HCT116 (cell line): ENCODE data around the gene CDH23. TPM values are rescaled to one million over a fixed set of nuclear protein-coding genes. Genes with fewer than 3 reads are reported as not detected.

Experiments used
- ATAC-seq: fragments of 200-7000 bp; cut with Tn5 transposase; 2 replicates; pipeline ENCODE4 v1.9.1; 2020; ENCODE audit warnings: mild to moderate bottlenecking, moderate library complexity
- BruUV-seq: library from RNA; stranded (reverse); fragments of 400-500 nt; replicated peaks from 2 replicates; lab custom pipeline; 2021; lab: Mats Ljungman, UMichigan
- CTCF ChIA-PET: fragments of 300-600 bp; sonication (Branson Sonifier 250); formaldehyde crosslinking; loops from one replicate; lab custom pipeline; 2021; ENCODE audit warnings: antibody characterized with exemption; lab: Charles Lee
- POLR2A ChIA-PET: fragments of 300-600, 350-600 bp; sonication (Branson Sonifier 250); formaldehyde crosslinking; loops from one replicate; lab custom pipeline; 2021; ENCODE audit warnings: antibody characterized with exemption; lab: Charles Lee
- RAD21 ChIA-PET, 2 experiments: fragments of 300-600 bp; sonication (Branson Sonifier 250); formaldehyde crosslinking; loops; one replicate each; lab custom pipeline; 2023; ENCODE audit warnings: low total read pairs in 2 of 2; ENCODE audit not compliant: uncharacterized antibody in 2 of 2, unreplicated experiment in 2 of 2, low non-redundant PET in 1 of 2; lab: Charles Lee
- DNase-seq: peaks from one replicate; pipeline ENCODE4 v3.0.0-alpha.2; 2010; ENCODE audit warnings: low read depth, low spot score
- H2AFZ ChIP-seq: fragments of 200-600 bp; shearing (Covaris generic), sonication (generic); 2 replicates; pipeline ENCODE4 v1.6.1; 2017; ENCODE audit warnings: low read depth, mixed run types, mixed read lengths, antibody characterized with exemption, low read length; ENCODE audit not compliant: poor library complexity, severe bottlenecking
- H3K27ac ChIP-seq: 2 replicates; pipeline ENCODE4 v1.5.1; 2012; ENCODE audit warnings: low read depth, low read length
- H3K27me3 ChIP-seq: fragments of 200-600 bp; sonication (generic); 2 replicates; pipeline ENCODE4 v1.6.1; 2016; ENCODE audit warnings: mixed run types, low read length, mixed read lengths; ENCODE audit not compliant: insufficient read depth
- H3K36me3 ChIP-seq, 2 experiments: fragments of 200-500 bp in 1 of 2; fragments of 200-600 bp in 1 of 2; sonication (Bioruptor generic) in 1 of 2; sonication (generic) in 1 of 2; 2 replicates each; pipeline versions ENCODE4 v1.5.1 to v1.6.1; 2014 to 2016; ENCODE audit warnings: low read length in 2 of 2, inconsistent platforms in 1 of 2, mixed read lengths in 1 of 2, mixed run types in 1 of 2; ENCODE audit not compliant: insufficient read depth in 2 of 2, control insufficient read depth in 1 of 2
- H3K4me1 ChIP-seq, 2 experiments: fragments of 200-600 bp in 1 of 2; sonication (generic) in 1 of 2; 2 replicates each; pipeline versions ENCODE4 v1.5.1 to v1.6.1; 2012 to 2017; ENCODE audit warnings: low read length in 2 of 2, inconsistent platforms in 1 of 2, mild to moderate bottlenecking in 1 of 2, mixed read lengths in 1 of 2, mixed run types in 1 of 2, moderate library complexity in 1 of 2; ENCODE audit not compliant: insufficient read depth in 2 of 2, control insufficient read depth in 1 of 2
- H3K4me2 ChIP-seq: fragments of 200-600 bp; sonication (generic); 2 replicates; pipeline ENCODE4 v1.6.1; 2017; ENCODE audit warnings: mixed run types, low read length, mixed read lengths
- H3K4me3 ChIP-seq, 2 experiments: fragments of 200-600 bp in 1 of 2; sonication (generic) in 1 of 2; replicated peaks in 1 of 2; 2 replicates each; pipeline ENCODE4 v1.5.1; 2011 to 2016; ENCODE audit warnings: low read length in 2 of 2, control low read depth in 1 of 2, low read depth in 1 of 2, mild to moderate bottlenecking in 1 of 2, mixed read lengths in 1 of 2, mixed run types in 1 of 2
- H3K79me2 ChIP-seq: fragments of 200-600 bp; sonication (generic); 2 replicates; pipeline ENCODE4 v1.6.1; 2017; ENCODE audit warnings: mild to moderate bottlenecking, mixed run types, low read length, moderate library complexity, mixed read lengths; ENCODE audit not compliant: insufficient read depth
- H3K9ac ChIP-seq: fragments of 200-600 bp; sonication (generic); 2 replicates; pipeline ENCODE4 v1.6.1; 2016; ENCODE audit warnings: low read length, mixed read lengths
- H3K9me2 ChIP-seq: fragments of 200-600 bp; sonication (generic), shearing (Covaris generic); 2 replicates; pipeline ENCODE4 v1.6.1; 2017; ENCODE audit warnings: mixed run types, mild to moderate bottlenecking, moderate library complexity; ENCODE audit not compliant: insufficient read depth
- H3K9me3 ChIP-seq, 2 experiments: fragments of 200-500 bp in 1 of 2; fragments of 200-600 bp in 1 of 2; sonication (Bioruptor generic) in 1 of 2; sonication (generic) in 1 of 2; 2 replicates each; pipeline ENCODE4 v1.6.1; 2014 to 2017; ENCODE audit warnings: low read length in 2 of 2, mixed read lengths in 2 of 2, inconsistent platforms in 1 of 2, low read depth in 1 of 2, mild to moderate bottlenecking in 1 of 2, mixed run types in 1 of 2, moderate library complexity in 1 of 2; ENCODE audit not compliant: control insufficient read depth in 1 of 2, insufficient read depth in 1 of 2
- H4K20me1 ChIP-seq: fragments of 200-600 bp; sonication (generic), shearing (Covaris generic); 2 replicates; pipeline ENCODE4 v1.6.1; 2017; ENCODE audit warnings: mixed run types, mild to moderate bottlenecking, moderate library complexity; ENCODE audit not compliant: insufficient read depth
- CBX3 ChIP-seq: IDR thresholded peaks from 2 replicates; pipeline ENCODE4 v1.6.1; 2012; ENCODE audit warnings: low read depth
- CEBPB ChIP-seq: IDR thresholded peaks from 2 replicates; pipeline ENCODE4 v1.6.1; 2012; ENCODE audit warnings: low read depth
- EGR1 ChIP-seq: IDR thresholded peaks from 2 replicates; pipeline ENCODE4 v1.6.1; 2012; ENCODE audit warnings: low read depth
- EZH2phosphoT487 ChIP-seq: fragments of 200-600 bp; IDR thresholded peaks from 2 replicates; pipeline ENCODE4 v1.6.1; 2018; ENCODE audit warnings: antibody characterized with exemption, borderline replicate concordance
- POLR2AphosphoS5 ChIP-seq: IDR thresholded peaks from 2 replicates; pipeline ENCODE4 v1.6.1; 2011; ENCODE audit warnings: mild to moderate bottlenecking, low read depth, low read length, moderate library complexity
- ZFX ChIP-seq: fragments of 450-650 bp; IDR thresholded peaks from 2 replicates; pipeline ENCODE4 v1.6.1; 2017
- ZNF274 ChIP-seq: fragments of 200-500 bp; sonication (Bioruptor generic); IDR thresholded peaks from 2 replicates; pipeline ENCODE4 v1.6.1; 2014; ENCODE audit warnings: mild to moderate bottlenecking, low read depth, low read length, inconsistent platforms
- intact Hi-C: fragments of 100-400 bp; cut with micrococcal nuclease; formaldehyde crosslinking; loops from 2 replicates; pipeline ENCODE4 v1.10.0; 2022
- total RNA-seq: library from RNA; stranded (reverse); gene quantifications from one replicate; pipeline ENCODE4 v1.2.1, GENCODE V29; 2021; ENCODE audit not compliant: unreplicated experiment
- TF ChIP-seq, protein P1 (sequence below): IDR thresholded peaks from 2 replicates; pipeline ENCODE4 v1.6.1; 2011; ENCODE audit warnings: mild to moderate bottlenecking, low read length, moderate library complexity; ENCODE audit not compliant: insufficient replicate concordance; ENCODE audit errors: extremely low read depth
- TF ChIP-seq, protein P2 (sequence below), 3 experiments: fragments of 200-600 bp in 1 of 3; sonication (generic) in 1 of 3; IDR thresholded peaks in 2 of 3; conservative IDR thresholded peaks in 1 of 3; 2 replicates each; pipeline ENCODE4 v1.5.1; 2012 to 2017; ENCODE audit warnings: low read depth in 2 of 3, low read length in 2 of 3, antibody characterized with exemption in 1 of 3, borderline replicate concordance in 1 of 3, control low read depth in 1 of 3, mild to moderate bottlenecking in 1 of 3, mixed read lengths in 1 of 3, mixed run types in 1 of 3, moderate library complexity in 1 of 3; ENCODE audit not compliant: insufficient read depth in 1 of 3
- TF ChIP-seq, protein P3 (sequence below): IDR thresholded peaks from 2 replicates; pipeline ENCODE4 v1.6.1; 2012; ENCODE audit warnings: low read depth

CDH23 gene
- total RNA-seq, 1 experiment from 2014 or later = not detected

GRCh38 chr10:71850021-71850742, 453.5 kb downstream of the CDH23 start:
- Histone ChIP-seq H4K20me1 (peaks cover 3% of the 10 kb centered on the region; the same call in 1 of the 2 replicates), H3K27me3 (no peaks in the 10 kb centered on the region), H3K27ac (peak overlapping the region; percentile 70), H3K4me2 (peak overlapping the region; percentile 81), H3K79me2 (peaks cover 58% of the 10 kb centered on the region), H2AFZ (no peak overlapping the region), H3K36me3 (no peaks in the 10 kb centered on the region), H3K9me2 (no peaks in the 10 kb centered on the region), H3K4me3 (peak overlapping the region; percentile 73 to 98), H3K9me3 (no peaks in the 10 kb centered on the region), H3K9ac (peak overlapping the region; percentile 83), H3K4me1 (peaks cover 4 to 30% of the 10 kb centered on the region in 2 experiments; a peak in 3 of 4 replicates)
- TF ChIP-seq, protein P1, sequence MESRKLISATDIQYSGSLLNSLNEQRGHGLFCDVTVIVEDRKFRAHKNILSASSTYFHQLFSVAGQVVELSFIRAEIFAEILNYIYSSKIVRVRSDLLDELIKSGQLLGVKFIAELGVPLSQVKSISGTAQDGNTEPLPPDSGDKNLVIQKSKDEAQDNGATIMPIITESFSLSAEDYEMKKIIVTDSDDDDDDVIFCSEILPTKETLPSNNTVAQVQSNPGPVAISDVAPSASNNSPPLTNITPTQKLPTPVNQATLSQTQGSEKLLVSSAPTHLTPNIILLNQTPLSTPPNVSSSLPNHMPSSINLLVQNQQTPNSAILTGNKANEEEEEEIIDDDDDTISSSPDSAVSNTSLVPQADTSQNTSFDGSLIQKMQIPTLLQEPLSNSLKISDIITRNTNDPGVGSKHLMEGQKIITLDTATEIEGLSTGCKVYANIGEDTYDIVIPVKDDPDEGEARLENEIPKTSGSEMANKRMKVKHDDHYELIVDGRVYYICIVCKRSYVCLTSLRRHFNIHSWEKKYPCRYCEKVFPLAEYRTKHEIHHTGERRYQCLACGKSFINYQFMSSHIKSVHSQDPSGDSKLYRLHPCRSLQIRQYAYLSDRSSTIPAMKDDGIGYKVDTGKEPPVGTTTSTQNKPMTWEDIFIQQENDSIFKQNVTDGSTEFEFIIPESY = no peak
- no peak for TF ChIP-seq EZH2phosphoT487
- TF ChIP-seq CBX3 = no peak
- no peak for TF ChIP-seq CEBPB
- TF ChIP-seq, protein P2, sequence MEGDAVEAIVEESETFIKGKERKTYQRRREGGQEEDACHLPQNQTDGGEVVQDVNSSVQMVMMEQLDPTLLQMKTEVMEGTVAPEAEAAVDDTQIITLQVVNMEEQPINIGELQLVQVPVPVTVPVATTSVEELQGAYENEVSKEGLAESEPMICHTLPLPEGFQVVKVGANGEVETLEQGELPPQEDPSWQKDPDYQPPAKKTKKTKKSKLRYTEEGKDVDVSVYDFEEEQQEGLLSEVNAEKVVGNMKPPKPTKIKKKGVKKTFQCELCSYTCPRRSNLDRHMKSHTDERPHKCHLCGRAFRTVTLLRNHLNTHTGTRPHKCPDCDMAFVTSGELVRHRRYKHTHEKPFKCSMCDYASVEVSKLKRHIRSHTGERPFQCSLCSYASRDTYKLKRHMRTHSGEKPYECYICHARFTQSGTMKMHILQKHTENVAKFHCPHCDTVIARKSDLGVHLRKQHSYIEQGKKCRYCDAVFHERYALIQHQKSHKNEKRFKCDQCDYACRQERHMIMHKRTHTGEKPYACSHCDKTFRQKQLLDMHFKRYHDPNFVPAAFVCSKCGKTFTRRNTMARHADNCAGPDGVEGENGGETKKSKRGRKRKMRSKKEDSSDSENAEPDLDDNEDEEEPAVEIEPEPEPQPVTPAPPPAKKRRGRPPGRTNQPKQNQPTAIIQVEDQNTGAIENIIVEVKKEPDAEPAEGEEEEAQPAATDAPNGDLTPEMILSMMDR (IDR thresholded peaks at IDR 0.05 in 2 of 3, conservative IDR thresholded peaks at IDR 0.05 in 1 of 3; ENCODE audit: borderline replicate concordance in 1 of 3, insufficient read depth in 1 of 3, low read depth in 2 of 3, low read length in 2 of 3) = no peak
- TF ChIP-seq ZFX = no peak
- TF ChIP-seq EGR1 = no peak
- TF ChIP-seq, protein P3, sequence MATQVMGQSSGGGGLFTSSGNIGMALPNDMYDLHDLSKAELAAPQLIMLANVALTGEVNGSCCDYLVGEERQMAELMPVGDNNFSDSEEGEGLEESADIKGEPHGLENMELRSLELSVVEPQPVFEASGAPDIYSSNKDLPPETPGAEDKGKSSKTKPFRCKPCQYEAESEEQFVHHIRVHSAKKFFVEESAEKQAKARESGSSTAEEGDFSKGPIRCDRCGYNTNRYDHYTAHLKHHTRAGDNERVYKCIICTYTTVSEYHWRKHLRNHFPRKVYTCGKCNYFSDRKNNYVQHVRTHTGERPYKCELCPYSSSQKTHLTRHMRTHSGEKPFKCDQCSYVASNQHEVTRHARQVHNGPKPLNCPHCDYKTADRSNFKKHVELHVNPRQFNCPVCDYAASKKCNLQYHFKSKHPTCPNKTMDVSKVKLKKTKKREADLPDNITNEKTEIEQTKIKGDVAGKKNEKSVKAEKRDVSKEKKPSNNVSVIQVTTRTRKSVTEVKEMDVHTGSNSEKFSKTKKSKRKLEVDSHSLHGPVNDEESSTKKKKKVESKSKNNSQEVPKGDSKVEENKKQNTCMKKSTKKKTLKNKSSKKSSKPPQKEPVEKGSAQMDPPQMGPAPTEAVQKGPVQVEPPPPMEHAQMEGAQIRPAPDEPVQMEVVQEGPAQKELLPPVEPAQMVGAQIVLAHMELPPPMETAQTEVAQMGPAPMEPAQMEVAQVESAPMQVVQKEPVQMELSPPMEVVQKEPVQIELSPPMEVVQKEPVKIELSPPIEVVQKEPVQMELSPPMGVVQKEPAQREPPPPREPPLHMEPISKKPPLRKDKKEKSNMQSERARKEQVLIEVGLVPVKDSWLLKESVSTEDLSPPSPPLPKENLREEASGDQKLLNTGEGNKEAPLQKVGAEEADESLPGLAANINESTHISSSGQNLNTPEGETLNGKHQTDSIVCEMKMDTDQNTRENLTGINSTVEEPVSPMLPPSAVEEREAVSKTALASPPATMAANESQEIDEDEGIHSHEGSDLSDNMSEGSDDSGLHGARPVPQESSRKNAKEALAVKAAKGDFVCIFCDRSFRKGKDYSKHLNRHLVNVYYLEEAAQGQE = no peak
- TF ChIP-seq ZNF274 = no peak
- TF ChIP-seq POLR2AphosphoS5 = no peak
- POLR2A ChIA-PET = interaction anchor here (0.8 to 3.4 kb wide), 6 partner anchors 10 to 423 kb away, joined by 3 to 107 read pairs (median 16); partner anchors contain the start of gene DDIT4
- CTCF ChIA-PET = interaction anchor here (1.0 to 1.4 kb wide), 3 partner anchors 10 to 46 kb away, joined by 3 to 10 read pairs (median 4); no protein-coding TSS in a partner anchor
- intact Hi-C loops = no loop called here
- TSS peak; percentile 57 for BruUV-seq
- RAD21 ChIA-PET = interaction anchor here in 1 of 2 experiments (1.8 kb wide), 1 partner anchor 46 kb away, joined by 5 read pairs; no protein-coding TSS in a partner anchor
- no peak for ATAC-seq
- DNase-seq = no peak
